Frontal cortex (tissue), 4 donors: Measurements from ENCODE around the gene GAGE12J. TPM values are rescaled to one million over a fixed set of nuclear protein-coding genes. Genes with fewer than 3 reads are reported as not detected.
"Not testable (repeated sequence)": the region's sequence is repeated elsewhere in the genome, so short reads cannot be mapped to it uniquely, and the experiment has no call there.

Source experiments
- DNase-seq, 2 donors: peaks; one replicate each; pipeline ENCODE4 v3.0.0; 2012; ENCODE audit warnings: low spot score in 2 of 2
- FAIRE-seq: peaks from 2 replicates; lab custom pipeline; 2012; peaks lifted over from hg19 to GRCh38; lab: Jason Lieb, UNC
- total RNA-seq: library from RNA; depleted of rRNA; stranded (reverse); fragments of >200 nt; gene quantifications from one replicate; pipeline ENCODE4 v1.2.3, GENCODE V29; 2014
- donor health status: control.
- donor health status: control.
- donor health status: control.

The GAGE12J gene, protein sequence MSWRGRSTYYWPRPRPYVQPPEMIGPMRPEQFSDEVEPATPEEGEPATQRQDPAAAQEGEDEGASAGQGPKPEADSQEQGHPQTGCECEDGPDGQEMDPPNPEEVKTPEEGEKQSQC
- total RNA-seq, result not detected

DNA sequence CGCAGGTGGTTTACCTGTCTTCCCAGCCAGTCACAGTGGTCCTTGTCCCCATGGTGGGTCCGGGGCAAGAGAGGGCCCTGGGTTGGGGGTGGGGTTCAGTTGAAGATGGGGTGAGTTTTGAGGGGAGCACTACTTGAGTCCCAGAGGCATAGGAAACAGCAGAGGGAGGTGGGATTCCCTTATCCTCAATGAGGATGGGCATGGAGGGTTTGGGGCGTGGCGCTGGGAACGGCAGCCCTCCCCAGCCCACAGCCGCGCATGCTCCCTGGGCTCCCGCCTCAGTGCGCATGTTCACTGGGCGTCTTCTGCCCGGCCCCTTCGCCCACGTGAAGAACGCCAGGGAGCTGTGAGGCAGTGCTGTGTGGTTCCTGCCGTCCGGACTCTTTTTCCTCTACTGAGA is at the start of gene GAGE12J:
TSS of gene GAGE12J (plus strand) at position 301 of the 400 bp plus-strand sequence. CDS start 1,157 bp downstream, outside the sequence.
- not testable (repeated sequence) for FAIRE-seq, DNase-seq

DNA sequence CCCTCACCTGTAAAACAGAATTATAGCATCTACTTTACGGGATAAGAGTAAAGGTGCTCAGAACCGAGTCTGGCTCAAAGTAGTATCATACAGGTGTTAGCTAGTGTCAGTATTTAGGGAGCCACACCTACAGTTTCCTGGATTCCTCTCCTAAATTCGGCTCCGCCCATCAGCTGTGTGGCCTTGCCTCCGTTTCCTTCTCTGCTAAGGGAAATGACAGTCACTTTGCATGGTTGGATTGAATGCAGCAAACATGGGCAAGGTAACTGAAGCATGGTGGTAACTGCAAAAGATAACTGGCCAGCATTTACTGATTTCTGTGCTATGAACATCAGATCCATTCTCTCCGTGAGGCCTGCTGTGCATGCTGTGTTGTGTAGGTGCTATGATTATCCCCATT is 49.4 kb upstream of the GAGE12J start:
- DNase-seq, result no peak
- no peak for FAIRE-seq

DNA sequence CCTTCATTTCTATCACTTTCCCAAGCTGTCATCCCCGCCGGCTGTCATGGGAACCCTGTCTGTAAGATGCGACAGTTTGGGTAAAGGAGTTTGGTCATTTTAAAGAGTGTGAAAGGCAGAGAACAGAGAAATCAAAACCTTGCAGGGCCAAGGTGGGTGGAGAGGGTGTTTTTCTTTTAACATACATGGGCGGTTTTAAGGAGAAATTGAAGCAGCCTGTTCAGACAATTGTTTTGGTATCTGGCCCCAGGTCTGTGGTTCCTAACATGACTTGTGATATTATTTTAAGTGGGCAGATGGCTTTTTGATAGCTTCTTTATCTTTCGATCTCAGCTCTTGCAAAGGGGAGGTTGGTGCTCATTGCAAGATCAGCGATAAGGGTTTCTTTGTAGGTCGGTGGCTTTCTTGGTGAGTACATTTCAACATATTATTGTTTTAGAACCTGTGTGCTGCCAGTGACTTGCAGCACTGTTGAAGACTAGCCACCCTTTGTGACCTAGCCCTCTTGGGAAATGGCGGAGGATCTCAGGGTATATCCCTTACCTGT is 48.6 kb upstream of the GAGE12J start:
- FAIRE-seq, result no peak
- DNase-seq, result no peak

DNA sequence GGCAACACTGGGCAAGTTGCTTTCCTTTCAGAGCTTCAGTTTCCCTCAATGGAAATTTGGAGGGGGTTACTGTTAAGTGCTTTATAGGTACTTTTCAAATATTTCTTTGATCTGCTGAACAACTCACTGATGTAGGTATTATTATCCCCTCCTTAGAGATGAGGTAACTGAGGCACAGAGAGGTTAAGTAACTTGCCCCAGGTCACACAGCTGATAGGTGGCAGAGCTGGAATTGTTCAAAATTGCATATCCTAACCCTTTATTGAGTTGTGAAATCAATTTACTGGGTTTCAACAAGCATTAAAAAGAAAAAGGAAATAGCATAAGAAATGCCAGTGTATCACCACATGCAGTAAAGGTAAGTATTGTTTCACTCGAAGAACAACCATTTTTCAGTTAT is 45.6 kb upstream of the GAGE12J start:
- DNase-seq, result no peak
- no peak for FAIRE-seq

- no peak for DNase-seq
- no peak for FAIRE-seq
Observed at GRCh38 chrX:49276671-49277534, 44.9 kb upstream of the GAGE12J start.

GRCh38 chrX:49277535-49277830 is 44.4 kb upstream of the GAGE12J start:
- FAIRE-seq (no peak), DNase-seq (no peak)

GRCh38 chrX:49278081-49278480 is 43.8 kb upstream of the GAGE12J start:
- FAIRE-seq, result no peak
- DNase-seq, result no peak

GRCh38 chrX:49282647-49283011 is 39.2 kb upstream of the GAGE12J start:
- FAIRE-seq (no peak), DNase-seq (peak in 1 of 2 donors; percentile 18)

DNA sequence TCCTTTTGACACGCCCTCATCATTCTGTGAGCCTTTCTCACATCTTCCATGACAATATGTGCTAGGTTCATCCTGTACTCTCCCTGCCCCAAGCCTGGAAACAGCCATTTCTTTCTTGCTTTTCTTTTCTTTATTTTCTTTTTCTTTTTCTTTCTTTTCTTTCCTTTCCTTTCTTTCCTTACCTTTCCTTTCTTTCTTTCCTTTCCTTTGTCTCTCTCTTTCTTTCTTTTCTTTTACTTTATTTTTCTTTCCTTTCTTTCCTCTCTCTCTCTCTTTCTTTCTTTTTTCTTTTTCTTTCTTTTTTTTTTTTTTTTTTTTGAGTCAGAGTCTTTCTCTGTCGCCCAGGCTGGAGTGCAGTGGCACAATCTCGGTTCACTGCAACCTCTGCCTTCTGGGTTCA is 37.6 kb upstream of the GAGE12J start:
- FAIRE-seq, result no peak

GRCh38 chrX:49286136-49286535 is 35.7 kb upstream of the GAGE12J start:
- no peak for DNase-seq
- FAIRE-seq, result no peak

More for the DNA sequence above, 37.6 kb upstream of the GAGE12J start:
- no peak for DNase-seq

DNA sequence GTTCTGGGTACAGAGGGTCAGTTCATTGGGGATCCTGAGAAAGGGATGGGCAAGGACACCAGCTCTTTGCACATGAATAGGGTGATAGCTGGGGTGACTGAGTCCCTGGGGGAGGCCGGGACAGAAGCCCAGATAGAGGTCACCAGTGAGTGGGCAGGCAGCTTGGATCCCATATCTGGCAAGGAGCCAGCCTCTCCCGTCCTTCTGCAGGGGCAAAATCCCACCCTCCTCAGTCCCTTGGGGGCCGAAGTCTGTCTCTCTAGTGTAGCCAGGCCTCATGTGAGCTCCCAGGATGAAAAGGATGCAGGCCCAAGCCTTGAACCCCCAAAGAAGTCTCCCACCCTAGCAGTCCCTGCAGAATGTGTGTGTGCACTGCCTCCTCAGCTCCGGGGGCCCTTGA is 35.3 kb upstream of the GAGE12J start:
- FAIRE-seq (no peak), DNase-seq (no peak)

- no peak for DNase-seq
- FAIRE-seq, result no peak
Observed at GRCh38 chrX:49287665-49288064, 34.2 kb upstream of the GAGE12J start.

DNA sequence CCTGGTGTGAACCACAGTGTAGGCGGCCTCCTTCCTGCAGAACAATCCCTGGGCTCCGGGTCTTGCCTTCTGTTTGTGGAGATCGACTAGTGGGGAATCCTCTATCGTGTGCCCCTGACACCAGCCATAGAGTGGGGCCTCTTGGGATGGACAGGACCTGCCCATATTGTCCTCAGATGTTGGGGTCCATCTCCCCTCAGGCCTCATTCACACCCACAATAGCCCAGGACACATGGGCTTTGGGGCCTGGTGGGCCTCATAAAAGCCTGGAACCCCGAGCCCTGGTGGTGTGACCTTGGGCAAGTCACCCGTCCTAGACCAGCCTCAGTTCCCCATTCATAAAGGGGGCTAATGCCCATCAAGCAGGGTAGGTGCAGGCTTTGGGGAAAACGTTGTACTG is 31.6 kb upstream of the GAGE12J start:
- FAIRE-seq, result no peak
- DNase-seq, result no peak

DNA sequence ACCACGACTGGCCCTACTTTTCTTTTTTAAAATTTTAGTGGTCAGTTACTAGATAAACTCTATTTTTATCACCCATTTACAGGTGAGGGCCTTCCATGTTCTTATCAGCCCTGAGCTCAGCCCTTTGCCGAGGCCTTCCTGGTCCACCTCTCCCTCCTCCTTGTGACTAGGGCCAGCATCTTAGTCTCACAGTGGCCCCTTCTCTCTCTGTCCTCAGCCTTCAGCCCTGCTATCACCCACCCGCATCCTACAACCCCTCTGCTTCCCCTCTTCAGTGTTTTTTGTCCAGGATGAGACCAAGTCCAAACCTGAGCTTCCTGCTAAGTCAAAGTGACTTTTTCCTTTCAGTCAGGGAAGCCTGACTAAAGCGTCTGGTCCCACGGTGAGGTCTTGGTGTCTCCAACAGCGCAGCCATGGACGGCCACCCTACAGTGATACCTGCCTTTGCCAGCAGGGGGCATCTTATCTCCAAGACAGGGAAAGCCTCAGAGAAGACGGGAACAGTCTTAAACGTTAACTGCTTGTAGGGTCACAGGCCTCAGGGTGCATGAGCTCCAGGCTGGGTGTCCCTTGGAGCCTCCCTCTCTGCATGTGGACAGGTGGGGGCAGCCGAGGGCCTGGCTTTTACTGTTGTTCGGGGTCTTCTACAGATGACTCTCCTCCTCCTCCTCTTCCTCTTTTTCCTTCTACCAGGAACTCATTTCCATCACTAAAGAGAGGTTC is 30.1 kb upstream of the GAGE12J start:
- peak in 1 of 2 donors; percentile 18 for DNase-seq
- FAIRE-seq, result no peak

DNA sequence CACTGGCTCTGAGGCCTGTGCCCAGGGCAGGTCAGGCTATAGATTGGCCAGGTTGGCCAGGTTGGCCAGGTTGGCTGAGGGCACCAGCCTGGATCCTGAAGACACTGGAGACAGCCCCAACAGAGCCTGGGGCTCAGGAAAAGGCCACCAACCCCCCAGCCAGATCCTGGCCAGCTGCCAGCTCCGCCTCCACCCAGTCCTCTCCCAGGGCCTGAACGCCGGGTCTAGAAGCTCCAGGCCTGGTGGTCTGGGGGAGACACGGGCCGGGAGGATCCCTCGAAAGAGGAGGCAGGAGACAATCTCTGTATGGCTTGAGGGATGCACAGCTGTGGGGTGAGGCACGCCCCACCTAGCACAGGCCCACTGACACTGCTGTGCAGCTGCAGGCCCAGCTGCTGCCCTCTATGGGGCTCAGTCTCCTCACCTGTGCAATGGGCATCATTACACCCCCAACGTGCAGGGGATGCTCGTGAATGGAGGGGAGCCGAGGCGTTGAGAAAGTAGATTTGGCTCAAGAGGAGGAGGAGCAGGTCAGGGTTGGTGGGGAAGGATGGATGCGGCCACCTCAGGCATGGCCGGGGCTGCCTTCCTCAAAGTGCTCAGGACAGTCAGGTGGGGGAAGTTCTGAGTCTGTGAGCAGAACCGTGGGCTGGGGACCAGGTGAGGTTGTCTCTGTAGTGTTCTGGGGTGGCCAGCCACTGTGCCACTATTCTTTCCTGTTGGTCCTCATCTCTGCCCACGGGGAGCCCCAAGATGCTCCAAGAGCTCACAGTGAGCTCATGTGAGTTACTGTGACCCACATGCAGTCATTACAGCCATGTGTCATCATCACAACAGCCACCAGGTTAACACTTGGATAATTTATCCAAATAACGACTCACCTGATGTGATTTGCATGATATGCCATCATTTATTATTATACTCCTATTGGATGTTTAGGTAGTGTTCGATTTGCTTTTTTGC is 29.2 kb upstream of the GAGE12J start:
- no peak for DNase-seq
- FAIRE-seq, result no peak

DNA sequence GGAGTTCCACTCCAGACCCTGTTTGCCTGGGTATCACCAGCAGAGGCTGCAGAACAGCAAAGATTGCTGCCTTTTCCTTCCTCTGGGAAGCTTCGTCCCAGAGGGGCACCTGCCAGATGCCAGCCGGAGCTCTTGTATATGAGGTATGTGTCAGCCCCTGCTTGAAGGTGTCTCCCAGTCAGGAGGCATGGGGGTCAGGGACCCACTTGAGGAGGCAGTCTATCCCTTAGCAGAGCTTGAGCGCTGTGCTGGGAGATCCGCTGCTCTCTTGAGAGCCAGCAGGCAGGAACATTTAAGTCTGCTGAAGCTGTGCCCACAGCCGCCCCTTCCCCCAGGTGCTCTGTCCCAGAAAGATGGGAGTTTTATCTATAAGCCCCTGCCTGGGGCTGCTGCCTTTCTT is 22.5 kb upstream of the GAGE12J start:
- DNase-seq, FAIRE-seq: not testable (repeated sequence)

- FAIRE-seq, result no peak
Observed at GRCh38 chrX:49300703-49301102, 21.1 kb upstream of the GAGE12J start.

DNA sequence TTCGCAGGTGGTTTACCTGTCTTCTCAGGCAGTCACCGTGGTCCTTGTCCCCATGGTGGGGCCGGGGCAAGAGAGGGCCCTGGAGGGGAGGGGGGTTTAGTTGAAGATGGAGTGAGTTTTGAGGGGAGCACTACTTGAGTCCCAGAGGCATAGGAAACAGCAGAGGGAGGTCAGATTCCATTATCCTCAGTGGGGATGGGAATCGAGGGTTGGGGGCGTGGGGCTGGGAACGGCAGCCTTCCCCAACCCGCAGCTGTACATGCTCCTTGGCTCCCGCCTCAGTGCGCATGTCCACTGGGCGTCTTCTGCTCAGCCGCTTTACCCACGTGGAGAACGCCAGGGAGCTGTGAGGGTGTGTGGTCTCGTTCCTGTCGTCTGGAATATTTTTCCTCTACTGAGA is 18.5 kb upstream of the GAGE12J start, which contains the start of gene GAGE10:
TSS of gene GAGE10 (plus strand) at position 301 of the 400 bp plus-strand sequence. CDS start 1,214 bp downstream, outside the sequence.
- FAIRE-seq, result no peak
- DNase-seq, result no peak

More at GRCh38 chrX:49300703-49301102, 21.1 kb upstream of the GAGE12J start:
- no peak for DNase-seq

GRCh38 chrX:49307775-49308174 is 14.1 kb upstream of the GAGE12J start:
- not testable (repeated sequence) for FAIRE-seq, DNase-seq
